Measurements from ENCODE around the gene NLGN1.

GRCh38 chr3:173354124-173354523 is 43.4 kb upstream of the NLGN1 start:
- TF ChIP-seq CTCF (IDR thresholded peaks at IDR 0.05) (no peak), EP300 (IDR thresholded peaks at IDR 0.05) (no peak), POLR2AphosphoS5 (IDR thresholded peaks at IDR 0.05) (no peak)
